GM23338 (cell line): ENCODE measurements around the gene EXOC6B. TPM values are rescaled to one million over a fixed set of nuclear protein-coding genes. Genes with fewer than 3 reads are reported as not detected.

Experiments
- ATAC-seq: fragments of 200-7000 bp; cut with Tn5 transposase; 3 replicates; pipeline ENCODE4 v1.9.1; 2020
- DNase-seq: peaks from one replicate; pipeline ENCODE4 v3.0.0-alpha.2; 2015; ENCODE audit warnings: low spot score
- H2AFZ ChIP-seq: fragments of 200-600 bp; sonication (generic); 2 replicates; pipeline ENCODE4 v1.8.0; 2016; ENCODE audit warnings: antibody characterized with exemption, mild to moderate bottlenecking, moderate library complexity
- H3F3A ChIP-seq: fragments of 200-600 bp; sonication (generic); replicated peaks from 2 replicates; pipeline ENCODE4 v1.8.0; 2017; ENCODE audit warnings: antibody characterized with exemption, mixed run types, low read depth
- H3K27ac ChIP-seq: fragments of 200-600 bp; sonication (generic); 2 replicates; pipeline ENCODE4 v1.6.1; 2016; ENCODE audit warnings: low read depth
- H3K27me3 ChIP-seq: fragments of 200-600 bp; sonication (generic); 2 replicates; pipeline ENCODE4 v1.8.0; 2016; ENCODE audit warnings: mild to moderate bottlenecking, mixed run types, moderate library complexity; ENCODE audit not compliant: insufficient read depth
- H3K36me3 ChIP-seq: fragments of 200-600 bp; sonication (generic); 2 replicates; pipeline ENCODE4 v1.8.0; 2016; ENCODE audit warnings: mild to moderate bottlenecking; ENCODE audit not compliant: insufficient read depth
- H3K4me1 ChIP-seq: fragments of 200-600 bp; sonication (generic); 2 replicates; pipeline ENCODE4 v1.8.0; 2016; ENCODE audit warnings: mild to moderate bottlenecking, moderate library complexity; ENCODE audit not compliant: insufficient read depth
- H3K4me2 ChIP-seq: fragments of 200-600 bp; sonication (generic); 2 replicates; pipeline ENCODE4 v1.7.1; 2017; ENCODE audit warnings: mixed run types
- H3K4me3 ChIP-seq: fragments of 200-600 bp; sonication (generic); 2 replicates; pipeline ENCODE4 v1.6.1; 2016; ENCODE audit warnings: mixed run types
- H3K79me2 ChIP-seq: fragments of 200-600 bp; sonication (generic); replicated peaks from 2 replicates; pipeline ENCODE4 v1.8.0; 2017; ENCODE audit warnings: mild to moderate bottlenecking; ENCODE audit not compliant: insufficient read depth
- H3K9me2 ChIP-seq: fragments of 200-600 bp; sonication (generic); 2 replicates; pipeline ENCODE4 v1.8.0; 2017; ENCODE audit not compliant: insufficient read depth
- H4K20me1 ChIP-seq: fragments of 200-600 bp; sonication (generic); replicated peaks from 2 replicates; pipeline ENCODE4 v1.8.0; 2017; ENCODE audit warnings: mild to moderate bottlenecking; ENCODE audit not compliant: insufficient read depth
- H3K27ac Mint-ChIP-seq: 2 replicates; pipeline ENCODE4 v1.8.0; 2020; ENCODE audit warnings: inconsistent platforms, mild to moderate bottlenecking, moderate library complexity, mixed read lengths
- H3K27me3 Mint-ChIP-seq: 3 replicates; pipeline ENCODE4 v1.8.0; 2022; ENCODE audit warnings: low read depth, mild to moderate bottlenecking, moderate library complexity, mixed read lengths, inconsistent platforms; ENCODE audit not compliant: insufficient read depth, poor library complexity
- H3K36me3 Mint-ChIP-seq: 3 replicates; pipeline ENCODE4 v1.8.0; 2021; ENCODE audit warnings: low read depth, mild to moderate bottlenecking, inconsistent platforms, moderate library complexity, mixed read lengths
- H3K4me1 Mint-ChIP-seq: 3 replicates; pipeline ENCODE4 v1.8.0; 2020; ENCODE audit warnings: mild to moderate bottlenecking, inconsistent platforms, mixed read lengths
- H3K4me3 Mint-ChIP-seq: 3 replicates; pipeline ENCODE4 v1.8.0; 2021; ENCODE audit warnings: moderate library complexity, mild to moderate bottlenecking, inconsistent platforms, mixed read lengths
- H3K9me3 Mint-ChIP-seq: 3 replicates; pipeline ENCODE4 v1.8.0; 2020; ENCODE audit warnings: moderate library complexity, mild to moderate bottlenecking, inconsistent platforms, mixed read lengths
- CREB1 ChIP-seq: fragments of 250-450 bp; sonication (Bioruptor Pico); IDR thresholded peaks from 2 replicates; pipeline ENCODE4 v1.5.0; 2020; ENCODE audit warnings: low read depth, mild to moderate bottlenecking, moderate library complexity
- CTCF ChIP-seq, 2 experiments: fragments of 200-600 bp in 1 of 2; sonication (generic) in 1 of 2; conservative IDR thresholded peaks; 2 replicates each; pipeline versions ENCODE4 v1.5.1 to v1.6.1; 2016 to 2017; ENCODE audit warnings: antibody characterized with exemption in 2 of 2, low read depth in 2 of 2, mild to moderate bottlenecking in 2 of 2, moderate library complexity in 1 of 2
- ETS1 ChIP-seq: IDR thresholded peaks from 2 replicates; pipeline ENCODE4 v1.6.1; 2016; ENCODE audit warnings: antibody characterized with exemption
- EZH2 ChIP-seq: fragments of 200-600 bp; sonication (generic); IDR thresholded peaks from one replicate; pipeline ENCODE4 v1.8.0; 2017; ENCODE audit warnings: antibody characterized with exemption, mild to moderate bottlenecking, low read depth; ENCODE audit not compliant: unreplicated experiment
- EZH2phosphoT487 ChIP-seq: fragments of 200-600 bp; sonication (generic); IDR thresholded peaks from one replicate; pipeline ENCODE4 v1.8.1; 2018; ENCODE audit warnings: antibody characterized with exemption; ENCODE audit not compliant: unreplicated experiment
- JUNB ChIP-seq: IDR thresholded peaks from one replicate; pipeline ENCODE4 v1.6.1; 2016; ENCODE audit warnings: antibody characterized with exemption; ENCODE audit not compliant: unreplicated experiment
- NANOG ChIP-seq: IDR thresholded peaks from 2 replicates; pipeline ENCODE4 v1.6.1; 2016; ENCODE audit warnings: antibody characterized with exemption, borderline replicate concordance
- POLR2AphosphoS5 ChIP-seq: IDR thresholded peaks from 2 replicates; pipeline ENCODE4 v1.6.1; 2016; ENCODE audit warnings: antibody characterized with exemption, low read depth
- REST ChIP-seq: IDR thresholded peaks from one replicate; pipeline ENCODE4 v1.6.1; 2018; ENCODE audit warnings: antibody characterized with exemption; ENCODE audit not compliant: unreplicated experiment
- STAT1 ChIP-seq: IDR thresholded peaks from one replicate; pipeline ENCODE4 v1.6.1; 2016; ENCODE audit warnings: antibody characterized with exemption; ENCODE audit not compliant: unreplicated experiment
- ZNF114 ChIP-seq: fragments of 250-450 bp; sonication (Bioruptor Pico); IDR thresholded peaks from 2 replicates; pipeline ENCODE4 v1.5.0; 2020; ENCODE audit warnings: mild to moderate bottlenecking, moderate library complexity
- ZNF331 ChIP-seq: fragments of 250-450 bp; sonication (Bioruptor Pico); IDR thresholded peaks from 2 replicates; pipeline ENCODE4 v1.5.0; 2020; ENCODE audit warnings: low read depth, mild to moderate bottlenecking, moderate library complexity
- ZNF462 ChIP-seq: fragments of 250-450 bp; sonication (Bioruptor Pico); IDR thresholded peaks from 2 replicates; pipeline ENCODE4 v1.5.0; 2020; ENCODE audit warnings: mild to moderate bottlenecking, moderate library complexity
- polyA plus RNA-seq: library from polyadenylated mRNA; unstranded; fragments of >200 nt; fragmentation: Nextera tagmentation; extraction: Ambion mirVana; gene quantifications from 2 replicates; pipeline ENCODE4 v1.2.1, GENCODE V29; 2016
- total RNA-seq: library from RNA; depleted of rRNA; stranded (reverse); fragments of >200 nt; shearing (Covaris generic); gene quantifications from 2 replicates; pipeline ENCODE4 v1.2.3, GENCODE V29; 2014

Gene EXOC6B
- total and polyA plus RNA-seq, 2 experiments from 2014 or later: 7.2 to 45.9 TPM

DNA sequence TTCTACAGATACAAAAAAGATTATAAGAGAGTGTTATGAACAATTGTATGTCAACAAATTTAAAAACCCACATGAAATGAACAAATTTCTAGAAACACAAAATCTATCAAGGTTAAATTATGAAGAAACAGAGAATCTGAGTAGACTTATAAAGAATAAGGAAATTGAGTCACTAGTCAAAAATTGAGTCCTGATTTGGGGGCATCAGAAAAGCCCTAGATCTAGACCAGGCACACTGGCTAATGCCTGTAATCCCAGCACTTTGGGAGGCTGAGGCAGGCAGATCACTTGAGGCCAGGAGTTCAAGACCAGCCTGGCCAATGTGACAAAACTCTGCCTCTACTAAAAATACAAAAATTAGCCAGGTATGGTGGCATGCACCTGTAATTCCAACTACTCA lies 46.0 kb upstream of the EXOC6B start:
- H3K27ac Mint-ChIP-seq: no peak overlapping the region
- Histone ChIP-seq H3F3A (no peaks in the 10 kb centered on the region), H3K36me3 (no peaks in the 10 kb centered on the region), H3K27me3 (no peaks in the 10 kb centered on the region; the same call in 1 of the 2 replicates), H4K20me1 (no peaks in the 10 kb centered on the region), H3K4me1 (no peaks in the 10 kb centered on the region), H3K4me2 (no peak overlapping the region), H2AFZ (no peak overlapping the region), H3K27ac (no peak overlapping the region), H3K9me2 (no peaks in the 10 kb centered on the region), H3K4me3 (no peak overlapping the region), H3K79me2 (no peaks in the 10 kb centered on the region)
- ATAC-seq (no peak), DNase-seq (no peak)
- TF ChIP-seq REST (no peak), ZNF462 (no peak), EZH2 (no peak), POLR2AphosphoS5 (no peak), STAT1 (no peak), JUNB (no peak), CREB1 (CRISPR knock-in tag) (no peak), ZNF331 (CRISPR knock-in tag) (no peak), NANOG (no peak), ZNF114 (CRISPR knock-in tag) (no peak), ETS1 (no peak), EZH2phosphoT487 (no peak), CTCF (conservative IDR thresholded peaks at IDR 0.05; ENCODE audit: low read depth in 2 of 2) (no peak)
- H3K27me3 Mint-ChIP-seq: no peaks in the 10 kb centered on the region
- peaks cover 7% of the 10 kb centered on the region; the same call in 2 of the 3 replicates for H3K9me3 Mint-ChIP-seq
- H3K4me1 Mint-ChIP-seq: no peaks in the 10 kb centered on the region
- no peak overlapping the region for H3K4me3 Mint-ChIP-seq
- H3K36me3 Mint-ChIP-seq: no peaks in the 10 kb centered on the region
